Fibroblast of mammary gland (primary cell): ENCODE results near the gene RASGRP3.
A peak's percentile ranks its signal among the peaks of the same experiment; 100 is the strongest.

Experiments used
- DNase-seq: peaks from one replicate; pipeline ENCODE4 v3.0.0-alpha.2; 2010; ENCODE audit warnings: low read depth
- H3K4me3 ChIP-seq: 2 replicates; pipeline ENCODE4 v1.5.1; 2011; ENCODE audit warnings: low read depth, mild to moderate bottlenecking, low read length, moderate library complexity; ENCODE audit not compliant: control insufficient read depth
- TF ChIP-seq, protein P1 (sequence below): conservative IDR thresholded peaks from 2 replicates; pipeline ENCODE4 v1.5.1; 2011; ENCODE audit warnings: low read depth, low read length, inconsistent platforms; ENCODE audit not compliant: control insufficient read depth, insufficient read depth

Gene RASGRP3

GRCh38 chr2:33443274-33443829, 33.1 kb upstream of the RASGRP3 start:
- peak; percentile 63 for DNase-seq
- TF ChIP-seq, protein P1, sequence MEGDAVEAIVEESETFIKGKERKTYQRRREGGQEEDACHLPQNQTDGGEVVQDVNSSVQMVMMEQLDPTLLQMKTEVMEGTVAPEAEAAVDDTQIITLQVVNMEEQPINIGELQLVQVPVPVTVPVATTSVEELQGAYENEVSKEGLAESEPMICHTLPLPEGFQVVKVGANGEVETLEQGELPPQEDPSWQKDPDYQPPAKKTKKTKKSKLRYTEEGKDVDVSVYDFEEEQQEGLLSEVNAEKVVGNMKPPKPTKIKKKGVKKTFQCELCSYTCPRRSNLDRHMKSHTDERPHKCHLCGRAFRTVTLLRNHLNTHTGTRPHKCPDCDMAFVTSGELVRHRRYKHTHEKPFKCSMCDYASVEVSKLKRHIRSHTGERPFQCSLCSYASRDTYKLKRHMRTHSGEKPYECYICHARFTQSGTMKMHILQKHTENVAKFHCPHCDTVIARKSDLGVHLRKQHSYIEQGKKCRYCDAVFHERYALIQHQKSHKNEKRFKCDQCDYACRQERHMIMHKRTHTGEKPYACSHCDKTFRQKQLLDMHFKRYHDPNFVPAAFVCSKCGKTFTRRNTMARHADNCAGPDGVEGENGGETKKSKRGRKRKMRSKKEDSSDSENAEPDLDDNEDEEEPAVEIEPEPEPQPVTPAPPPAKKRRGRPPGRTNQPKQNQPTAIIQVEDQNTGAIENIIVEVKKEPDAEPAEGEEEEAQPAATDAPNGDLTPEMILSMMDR, result no peak
- H3K4me3 ChIP-seq, result no peak overlapping the region

DNA sequence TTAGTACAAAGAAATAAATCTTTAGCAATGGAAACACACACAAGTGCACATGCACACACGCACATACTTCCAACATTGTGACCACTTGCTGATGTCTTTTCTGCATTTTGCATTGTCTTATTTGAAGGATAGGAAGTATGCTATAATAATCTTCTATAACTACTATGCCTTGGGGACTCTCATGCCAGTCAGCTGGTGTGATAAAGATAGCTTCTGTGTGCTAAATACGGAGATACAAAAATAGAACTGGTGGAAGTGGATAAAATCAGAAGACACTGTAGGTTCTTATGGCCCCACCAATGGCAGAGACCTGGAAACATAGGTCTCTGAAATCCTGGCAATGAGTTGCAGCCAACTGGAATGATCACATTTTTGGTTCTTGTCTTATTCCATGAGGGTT, 31.5 kb upstream of the RASGRP3 start:
- DNase-seq, result no peak
- H3K4me3 ChIP-seq, result no peak overlapping the region
- TF ChIP-seq, protein P1, result no peak

GRCh38 chr2:33448220-33448899, 28.1 kb upstream of the RASGRP3 start:
- no peak overlapping the region for H3K4me3 ChIP-seq
- DNase-seq, result no peak
- TF ChIP-seq, protein P1, result no peak

- no peak overlapping the region for H3K4me3 ChIP-seq
- TF ChIP-seq, protein P1, result no peak
- DNase-seq, result no peak
Observed at GRCh38 chr2:33451214-33451613, 25.2 kb upstream of the RASGRP3 start.

DNA sequence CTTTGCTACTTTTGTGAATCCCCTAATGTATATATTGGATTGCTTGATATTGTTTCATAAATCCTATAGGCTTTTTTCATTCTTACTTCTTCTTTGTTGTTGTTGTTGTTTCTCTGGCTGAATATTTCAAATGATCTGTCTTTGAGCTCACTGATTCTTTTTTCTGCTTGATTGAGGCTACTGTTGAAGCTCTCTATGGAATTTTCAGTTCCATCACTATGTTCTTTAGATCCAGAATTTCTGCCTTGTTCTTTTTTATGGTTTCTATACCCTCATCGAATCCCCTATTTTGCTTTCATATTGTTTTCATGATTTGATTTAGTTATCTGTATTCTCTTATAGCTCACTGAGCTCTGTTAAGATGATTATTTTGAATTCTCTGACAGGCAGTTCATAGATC, 24.6 kb upstream of the RASGRP3 start:
- no peak for DNase-seq
- H3K4me3 ChIP-seq, result no peak overlapping the region
- TF ChIP-seq, protein P1, result no peak

- TF ChIP-seq, protein P1, result no peak
- no peak overlapping the region for H3K4me3 ChIP-seq
- no peak for DNase-seq
Observed at GRCh38 chr2:33452545-33452944, 23.9 kb upstream of the RASGRP3 start.
